GM19324 (cell line): Measurements from ENCODE around the gene HSF4.

ENCODE experiments used
- ATAC-seq: cut with Tn5 transposase; IDR thresholded peaks from one replicate; pipeline ENCODE4 v1.9.1; 2021; ENCODE audit warnings: mild to moderate bottlenecking, moderate library complexity; ENCODE audit not compliant: unreplicated experiment, low FRiP score

Gene HSF4

GRCh38 chr16:67183284-67183626 lies 18.7 kb downstream of the HSF4 start:
- no peak for ATAC-seq

- peak; percentile 92 for ATAC-seq
These were observed 19.3 kb downstream of the HSF4 start, which contains the start of gene MATCAP1 for GRCh38 chr16:67183627-67184452. Gene MATCAP1, minus strand, starts transcription at chr16:67183963. Its CDS starts 3,353 bp downstream, at chr16:67180610.

GRCh38 chr16:67184453-67184994 lies 20.0 kb downstream of the HSF4 start:
- no peak for ATAC-seq

- no peak for ATAC-seq
These were observed 20.6 kb downstream of the HSF4 start for GRCh38 chr16:67184995-67185650.

GRCh38 chr16:67185651-67186134 lies 21.1 kb downstream of the HSF4 start:
- ATAC-seq, result no peak

GRCh38 chr16:67186550-67186950 lies 22.0 kb downstream of the HSF4 start:
- no peak for ATAC-seq

GRCh38 chr16:67187175-67187890 lies 22.8 kb downstream of the HSF4 start:
- ATAC-seq, result no peak

GRCh38 chr16:67188323-67188722 lies 23.8 kb downstream of the HSF4 start:
- ATAC-seq, result no peak

GRCh38 chr16:67188798-67189197 lies 24.3 kb downstream of the HSF4 start:
- no peak for ATAC-seq

- no peak for ATAC-seq
These were observed 25.5 kb downstream of the HSF4 start, which contains the start of gene EXOC3L1 for GRCh38 chr16:67190041-67190440. Gene EXOC3L1, minus strand, starts transcription at chr16:67190136. Its CDS starts 460 bp downstream, at chr16:67189676.

- ATAC-seq, result no peak
These were observed 26.2 kb downstream of the HSF4 start for GRCh38 chr16:67190448-67191399.

- ATAC-seq, result no peak
These were observed 27.0 kb downstream of the HSF4 start for GRCh38 chr16:67191411-67191994.

- ATAC-seq, result peak; percentile 90
These were observed 27.6 kb downstream of the HSF4 start, which contains the start of gene E2F4 for GRCh38 chr16:67191995-67192681. Gene E2F4, plus strand, starts transcription at chr16:67192155. Its CDS starts 73 bp downstream, at chr16:67192228.

GRCh38 chr16:67192781-67193361 lies 28.3 kb downstream of the HSF4 start:
- no peak for ATAC-seq

GRCh38 chr16:67193536-67193935 lies 29.0 kb downstream of the HSF4 start:
- no peak for ATAC-seq

GRCh38 chr16:67194260-67194659 lies 29.7 kb downstream of the HSF4 start:
- no peak for ATAC-seq

- ATAC-seq, result no peak
These were observed 31.1 kb downstream of the HSF4 start for GRCh38 chr16:67195676-67196075.

GRCh38 chr16:67196881-67197280 lies 32.3 kb downstream of the HSF4 start:
- no peak for ATAC-seq
